HG02642 (cell line): Measurements from ENCODE around the gene MLEC.
"Not testable (repeated sequence)": the region's sequence is repeated elsewhere in the genome, so short reads cannot be mapped to it uniquely, and the experiment has no call there.

ENCODE experiments used
- ATAC-seq: cut with Tn5 transposase; IDR thresholded peaks from one replicate; pipeline ENCODE4 v1.9.1; 2021; ENCODE audit warnings: mild to moderate bottlenecking; ENCODE audit not compliant: unreplicated experiment, poor library complexity

MLEC gene

GRCh38 chr12:120718055-120718454 lies 31.1 kb downstream of the MLEC start:
- ATAC-seq = no peak

- no peak for ATAC-seq
These were observed 32.1 kb downstream of the MLEC start for GRCh38 chr12:120719072-120719471.

- ATAC-seq = no peak
These were observed 32.7 kb downstream of the MLEC start for GRCh38 chr12:120719496-120720233.

- no peak for ATAC-seq
These were observed 33.5 kb downstream of the MLEC start for GRCh38 chr12:120720234-120720986.

- no peak for ATAC-seq
These were observed 34.2 kb downstream of the MLEC start for GRCh38 chr12:120720987-120721801.

GRCh38 chr12:120721866-120722265 lies 34.9 kb downstream of the MLEC start:
- no peak for ATAC-seq

- no peak for ATAC-seq
These were observed 35.8 kb downstream of the MLEC start for GRCh38 chr12:120722784-120723183.

- no peak for ATAC-seq
These were observed 37.8 kb downstream of the MLEC start for GRCh38 chr12:120724720-120725119.

GRCh38 chr12:120725151-120725658 lies 38.3 kb downstream of the MLEC start:
- ATAC-seq = no peak

- ATAC-seq = peak; percentile 97
These were observed 38.9 kb downstream of the MLEC start, which contains the start of gene ACADS for GRCh38 chr12:120725659-120726509. Gene ACADS, plus strand, starts transcription at chr12:120725826. Its CDS starts 60 bp downstream, at chr12:120725886.

- no peak for ATAC-seq
These were observed 39.5 kb downstream of the MLEC start for GRCh38 chr12:120726510-120726793.

- no peak for ATAC-seq
These were observed 40.0 kb downstream of the MLEC start for GRCh38 chr12:120726961-120727360.

- not testable (repeated sequence) for ATAC-seq
These were observed 45.2 kb downstream of the MLEC start for GRCh38 chr12:120732198-120732597.

GRCh38 chr12:120733574-120733973 lies 46.6 kb downstream of the MLEC start:
- ATAC-seq = no peak

GRCh38 chr12:120734210-120734609 lies 47.3 kb downstream of the MLEC start:
- no peak for ATAC-seq

- no peak for ATAC-seq
These were observed 48.2 kb downstream of the MLEC start for GRCh38 chr12:120735181-120735580.

GRCh38 chr12:120736404-120737331 lies 49.7 kb downstream of the MLEC start:
- no peak for ATAC-seq

- ATAC-seq = no peak
These were observed 50.8 kb downstream of the MLEC start for GRCh38 chr12:120737557-120738251.
